ENCODE data around the gene TM9SF1.
A peak's percentile ranks its signal among the peaks of the same experiment; 100 is the strongest.

Gene TM9SF1

GRCh38 chr14:24178399-24179178, 16.7 kb downstream of the TM9SF1 start:
- no peak for DNase-seq (ENCODE audit: low read depth)

- DNase-seq (ENCODE audit: low read depth) = no peak
Measured at GRCh38 chr14:24177891-24178290, 17.4 kb downstream of the TM9SF1 start.

- no peak for DNase-seq (ENCODE audit: low read depth)
Measured at GRCh38 chr14:24177041-24177825, 18.0 kb downstream of the TM9SF1 start.

- no peak for DNase-seq (ENCODE audit: low read depth)
Measured at GRCh38 chr14:24176599-24176998, 18.6 kb downstream of the TM9SF1 start.

- no peak for DNase-seq (ENCODE audit: low read depth)
Measured at GRCh38 chr14:24172871-24173281, 22.4 kb downstream of the TM9SF1 start.

- no peak for DNase-seq (ENCODE audit: low read depth)
Measured at GRCh38 chr14:24172261-24172860, 22.9 kb downstream of the TM9SF1 start.

- DNase-seq (ENCODE audit: low read depth) = peak; percentile 99
Measured at GRCh38 chr14:24171422-24172260, 23.6 kb downstream of the TM9SF1 start, which contains the start of gene REC8. TSS of gene REC8 (plus strand) at chr14:24172080. CDS start at chr14:24172553, 473 bp downstream.

- no peak for DNase-seq (ENCODE audit: low read depth)
Measured at GRCh38 chr14:24167469-24168114, 27.6 kb downstream of the TM9SF1 start.

- no peak for DNase-seq (ENCODE audit: low read depth)
Measured at GRCh38 chr14:24165785-24166184, 29.5 kb downstream of the TM9SF1 start.

- DNase-seq (ENCODE audit: low read depth) = no peak
Measured at GRCh38 chr14:24164518-24164991, 30.7 kb downstream of the TM9SF1 start.

- peak; percentile 92 for DNase-seq (ENCODE audit: low read depth)
Measured at GRCh38 chr14:24162093-24162492, 33.1 kb downstream of the TM9SF1 start.

- DNase-seq (ENCODE audit: low read depth) = peak; percentile 90
Measured at GRCh38 chr14:24160850-24161804, 34.1 kb downstream of the TM9SF1 start, which contains the start of gene IRF9. TSS of gene IRF9 (plus strand) at chr14:24161265. CDS start at chr14:24162145, 880 bp downstream.

GRCh38 chr14:24160499-24160849, 34.8 kb downstream of the TM9SF1 start:
- no peak for DNase-seq (ENCODE audit: low read depth)

- no peak for DNase-seq (ENCODE audit: low read depth)
Measured at GRCh38 chr14:24159777-24160498, 35.3 kb downstream of the TM9SF1 start.

GRCh38 chr14:24157331-24157730, 37.9 kb downstream of the TM9SF1 start:
- DNase-seq (ENCODE audit: low read depth) = no peak

- no peak for DNase-seq (ENCODE audit: low read depth)
Measured at GRCh38 chr14:24156840-24157239, 38.4 kb downstream of the TM9SF1 start.

- no peak for DNase-seq (ENCODE audit: low read depth)
Measured at GRCh38 chr14:24155100-24155499, 40.1 kb downstream of the TM9SF1 start.

GRCh38 chr14:24151404-24152080, 43.7 kb downstream of the TM9SF1 start:
- no peak for DNase-seq (ENCODE audit: low read depth)

GRCh38 chr14:24150993-24151392, 44.2 kb downstream of the TM9SF1 start:
- DNase-seq (ENCODE audit: low read depth) = no peak
